Stomach (tissue), 9 donors: Measurements from ENCODE around the gene CHKB. TPM values are rescaled to one million over a fixed set of nuclear protein-coding genes. Genes with fewer than 3 reads are reported as not detected.

ENCODE experiments used
- DNase-seq, 2 donors: peaks; one replicate each; pipeline versions ENCODE4 v3.0.0 to v3.0.0-alpha.2; 2013 to 2019
- H3K27ac ChIP-seq, 5 donors: fragments of 200-600 bp in 4 of 5; sonication (generic) in 4 of 5; one replicate each; pipeline ENCODE4 v1.5.1; 2013 to 2019; ENCODE audit warnings: mild to moderate bottlenecking in 1 of 5, moderate library complexity in 1 of 5
- H3K27me3 ChIP-seq, 3 donors: fragments of 200-600 bp; sonication (generic); one replicate each; pipeline ENCODE4 v1.5.1; 2017 to 2019; ENCODE audit warnings: mixed run types in 1 of 3
- H3K36me3 ChIP-seq, 4 donors: fragments of 200-600 bp; sonication (generic); 1 replicate in 3 of 4; 2 replicates in 1 of 4; pipeline ENCODE4 v1.5.1; 2016 to 2019
- H3K4me1 ChIP-seq, 4 donors: fragments of 200-600 bp; sonication (generic); one replicate each; pipeline ENCODE4 v1.5.1; 2016 to 2019
- H3K4me3 ChIP-seq, 4 donors: fragments of 200-600 bp; sonication (generic) in 3 of 4; one replicate each; pipeline ENCODE4 v1.5.1; 2016 to 2019; ENCODE audit warnings: mild to moderate bottlenecking in 1 of 4
- H3K9me3 ChIP-seq, 4 donors: fragments of 200-600 bp; sonication (generic); one replicate each; pipeline ENCODE4 v1.5.1; 2016 to 2019
- CTCF ChIP-seq, 7 experiments: fragments of 450-650 bp in 4 of 7; fragments of 200-600 bp in 3 of 7; sonication (generic) in 3 of 7; IDR thresholded peaks; one replicate each; pipeline ENCODE4 v1.5.1; 2016 to 2019; ENCODE audit warnings: antibody characterized with exemption in 7 of 7, control low read depth in 2 of 7, mild to moderate bottlenecking in 1 of 7
- EP300 ChIP-seq: sonication (generic); formaldehyde crosslinking; IDR thresholded peaks from one replicate; pipeline ENCODE4 v1.6.1; 2017; ENCODE audit warnings: antibody characterized with exemption
- POLR2A ChIP-seq, 4 donors: fragments of 450-650 bp; IDR thresholded peaks; one replicate each; pipeline ENCODE4 v1.6.1; 2016; ENCODE audit warnings: antibody characterized with exemption in 4 of 4, control low read depth in 2 of 4, mild to moderate bottlenecking in 1 of 4, moderate library complexity in 1 of 4
- POLR2AphosphoS5 ChIP-seq, 3 donors: sonication (generic); formaldehyde crosslinking; IDR thresholded peaks; one replicate each; pipeline ENCODE4 v1.6.1; 2016; ENCODE audit warnings: antibody characterized with exemption in 3 of 3
- WGBS, 5 donors: extraction: QIAGEN DNeasy Blood & Tissue Kit in 3 of 5; methylation state at CpG; one replicate each; pipeline versions ENCODE4 v1.1.5 to v1.1.7; 2013 to 2018; 5-methylcytosine and 5-hydroxymethylcytosine counted together
- intact Hi-C: fragments of 100-400 bp; cut with DNase I; formaldehyde crosslinking; loops from one replicate; pipeline ENCODE4 v1.15.1; 2023; ENCODE audit warnings: low total_unique reads
- polyA plus RNA-seq, 3 donors: library from polyadenylated mRNA; stranded (reverse); fragments of 200-250 nt; gene quantifications; one replicate each; pipeline ENCODE4 v1.2.3, GENCODE V29; 2013
- total RNA-seq, 5 donors: library from RNA; depleted of rRNA; stranded (reverse); fragments of >200 nt; gene quantifications; one replicate each; pipeline versions ENCODE4 v1.1.0 to v1.2.3, GENCODE V29; 2014 to 2016
- donor health status: healthy with polysubstance abuse.
- donor health status: Bipolar disorder and iron deficiency.
- donor health status: healthy.

CHKB gene
- total and polyA plus RNA-seq, 8 donors: 31.9 to 283 (median 118) TPM

DNA sequence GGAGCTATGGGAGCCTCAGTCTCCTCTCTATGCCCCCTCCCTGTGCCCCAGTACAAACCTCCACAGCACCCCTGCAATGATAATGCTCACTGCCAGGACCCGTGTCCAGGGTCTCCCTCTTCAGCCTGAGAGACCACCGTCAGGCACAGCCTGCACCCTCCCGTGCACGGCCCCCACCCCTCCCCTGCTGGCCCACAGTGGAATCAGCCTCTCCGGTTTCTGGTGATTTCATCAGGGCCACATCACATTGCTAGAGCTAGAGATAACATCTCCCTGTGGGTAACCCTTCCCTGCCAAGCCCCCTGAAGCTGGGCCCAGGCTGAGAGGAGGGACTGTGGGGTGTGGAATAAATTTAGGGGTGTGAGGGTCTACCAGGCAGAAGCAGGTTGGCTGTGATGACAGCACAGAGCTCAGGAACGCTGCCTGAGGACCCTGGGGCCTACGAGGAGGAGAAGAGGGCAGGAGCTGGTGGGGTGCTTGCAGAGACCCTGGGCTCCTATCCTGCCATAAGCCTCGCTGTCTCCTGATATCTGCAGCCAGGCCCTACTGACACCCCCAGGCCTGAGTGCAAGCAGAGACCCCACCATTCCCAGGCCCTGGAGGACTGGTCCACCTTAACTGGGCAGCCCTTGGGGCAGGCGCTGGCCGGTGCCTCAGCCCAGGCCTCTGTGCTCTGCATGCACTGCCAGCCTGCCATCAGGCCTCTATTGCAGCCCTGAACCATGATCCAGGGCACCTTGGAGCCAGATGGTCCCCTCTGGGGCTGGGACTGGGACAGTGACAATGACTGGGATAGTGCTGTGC lies 36.9 kb downstream of the CHKB start, which contains the start of gene KLHDC7B:
KLHDC7B (plus strand) TSS at position 378 of the 804 bp plus-strand sequence; CDS start at position 723, 345 bp downstream.
- H3K4me3 ChIP-seq: no peak within 1 kb of the TSS
- TF ChIP-seq EP300 (no peak), POLR2A (IDR thresholded peaks at IDR 0.05) (no peak), POLR2AphosphoS5 (IDR thresholded peaks at IDR 0.05) (no peak), CTCF (IDR thresholded peaks at IDR 0.05) (no peak)
- WGBS, 5 donors: 47 to 72% (median 63%) methylated on average over 5 to 10 of the region's 10 CpGs
- no peaks in the 10 kb centered on the region for H3K9me3 ChIP-seq
- peaks cover 17 to 56% (median 37%) of the 10 kb centered on the region in 4 donors for H3K4me1 ChIP-seq
- H3K27ac ChIP-seq: peak within 1 kb of the TSS; percentile 18 to 98 (median 61)
- no peaks in the 10 kb centered on the region for H3K36me3 ChIP-seq
- DNase-seq: peak in 1 of 2 donors; percentile 9
- intact Hi-C loops: no loop called here
- H3K27me3 ChIP-seq: peaks cover 11 to 72% (median 26%) of the 10 kb centered on the region in 3 donors

DNA sequence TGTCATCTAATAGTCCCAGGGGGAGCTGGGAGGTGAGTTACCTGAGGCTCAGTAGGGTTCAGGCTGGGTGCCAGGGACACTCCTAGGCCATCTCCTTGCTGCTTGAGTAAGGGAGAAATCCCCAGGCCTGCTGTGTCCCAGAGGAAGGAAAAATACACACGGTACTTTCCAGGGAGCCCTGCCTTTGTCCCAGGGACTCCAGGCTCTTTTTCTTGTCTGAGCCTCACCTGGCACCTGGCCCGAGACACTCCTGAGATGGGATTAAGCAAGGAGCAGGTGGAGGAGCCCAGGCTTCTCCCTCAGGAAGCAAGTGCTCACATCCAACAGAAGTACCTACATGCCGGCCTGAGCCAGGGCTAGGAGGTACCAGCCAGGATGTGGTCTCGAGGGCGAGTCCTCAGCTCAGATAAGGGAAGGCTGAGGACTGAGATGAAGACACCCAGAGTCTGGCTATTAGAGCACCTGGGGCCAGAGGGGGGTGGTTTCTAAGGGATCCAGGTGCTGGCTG lies 37.8 kb downstream of the CHKB start:
- TF ChIP-seq POLR2AphosphoS5 (IDR thresholded peaks at IDR 0.05) (no peak), POLR2A (IDR thresholded peaks at IDR 0.05) (no peak), EP300 (no peak), CTCF (IDR thresholded peaks at IDR 0.05) (no peak)
- no peaks in the 10 kb centered on the region for H3K36me3 ChIP-seq
- H3K27me3 ChIP-seq: peaks cover 11 to 64% (median 26%) of the 10 kb centered on the region in 3 donors
- intact Hi-C loops: no loop called here
- H3K27ac ChIP-seq: peak overlapping the region; percentile 18 to 98 (median 61)
- no peaks in the 10 kb centered on the region for H3K9me3 ChIP-seq
- DNase-seq: peak; percentile 36 to 66
- 40 to 60% (median 54%) methylated on average over 5 of the region's 5 CpGs for WGBS, 5 donors
- H3K4me3 ChIP-seq: peak overlapping the region in 1 of 4 donors; percentile 34
- H3K4me1 ChIP-seq: peaks cover 23 to 65% (median 39%) of the 10 kb centered on the region in 4 donors

- H3K27me3 ChIP-seq: peaks cover 11 to 58% (median 25%) of the 10 kb centered on the region in 3 donors
- no peaks in the 10 kb centered on the region for H3K9me3 ChIP-seq
- DNase-seq: peak; percentile 87 to 91
- H3K4me1 ChIP-seq: peaks cover 26 to 61% (median 41%) of the 10 kb centered on the region in 4 donors
- H3K4me3 ChIP-seq: peak overlapping the region; percentile 13 to 34 (median 23)
- H3K27ac ChIP-seq: peak overlapping the region; percentile 18 to 98 (median 61)
- no peaks in the 10 kb centered on the region for H3K36me3 ChIP-seq
- 4 to 6% (median 5%) methylated on average over 30 to 52 of the region's 52 CpGs for WGBS, 5 donors
- intact Hi-C loops: no loop called here
- TF ChIP-seq POLR2AphosphoS5 (IDR thresholded peaks at IDR 0.05): peak in 2 of 3 donors; percentile 33 to 68
- TF ChIP-seq POLR2A (IDR thresholded peaks at IDR 0.05): no peak
- TF ChIP-seq CTCF (IDR thresholded peaks at IDR 0.05): peak in 5 of 7 experiments; percentile 13 to 63 (median 40)
Measured at GRCh38 chr22:50544078-50544745, 38.4 kb downstream of the CHKB start.

DNA sequence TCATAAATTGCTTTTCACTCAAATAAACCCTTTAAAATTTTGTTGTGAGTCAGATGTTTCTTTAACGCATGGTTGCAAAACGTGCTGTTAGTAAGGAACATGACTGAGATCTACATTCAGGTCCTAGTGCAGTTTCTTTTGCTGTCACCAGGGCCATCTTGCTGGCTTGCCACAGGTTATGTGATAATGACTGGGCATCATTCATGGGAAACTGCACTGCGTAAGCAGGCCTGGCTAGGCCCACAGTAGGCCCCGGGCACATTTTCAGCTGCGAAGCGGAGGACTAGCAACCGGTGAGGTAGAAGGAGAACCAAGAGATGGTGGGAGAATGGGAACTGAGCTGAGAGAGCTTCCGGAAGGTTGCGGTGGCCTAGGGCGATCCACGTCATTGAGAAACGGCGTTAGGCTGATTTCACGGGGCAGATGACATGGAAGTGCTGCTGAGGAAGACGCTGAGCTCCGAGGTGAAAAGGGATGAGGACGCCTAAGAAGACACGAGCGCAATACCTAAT lies 40.2 kb downstream of the CHKB start:
- no peak overlapping the region for H3K4me3 ChIP-seq
- peak in 1 of 2 donors; percentile 15 for DNase-seq
- H3K36me3 ChIP-seq: no peaks in the 10 kb centered on the region
- peak overlapping the region in 3 of 5 donors; percentile 25 to 98 (median 92) for H3K27ac ChIP-seq
- H3K9me3 ChIP-seq: no peaks in the 10 kb centered on the region
- TF ChIP-seq CTCF (IDR thresholded peaks at IDR 0.05): no peak
- peaks cover 17 to 61% (median 37%) of the 10 kb centered on the region in 4 donors for H3K4me1 ChIP-seq
- 83 to 91% (median 86%) methylated on average over 19 of the region's 19 CpGs for WGBS, 5 donors
- intact Hi-C loops: no loop called here
- H3K27me3 ChIP-seq: peaks cover 6 to 45% (median 8%) of the 10 kb centered on the region in 3 donors
